ENCODE data around the gene MTOR.

DNA sequence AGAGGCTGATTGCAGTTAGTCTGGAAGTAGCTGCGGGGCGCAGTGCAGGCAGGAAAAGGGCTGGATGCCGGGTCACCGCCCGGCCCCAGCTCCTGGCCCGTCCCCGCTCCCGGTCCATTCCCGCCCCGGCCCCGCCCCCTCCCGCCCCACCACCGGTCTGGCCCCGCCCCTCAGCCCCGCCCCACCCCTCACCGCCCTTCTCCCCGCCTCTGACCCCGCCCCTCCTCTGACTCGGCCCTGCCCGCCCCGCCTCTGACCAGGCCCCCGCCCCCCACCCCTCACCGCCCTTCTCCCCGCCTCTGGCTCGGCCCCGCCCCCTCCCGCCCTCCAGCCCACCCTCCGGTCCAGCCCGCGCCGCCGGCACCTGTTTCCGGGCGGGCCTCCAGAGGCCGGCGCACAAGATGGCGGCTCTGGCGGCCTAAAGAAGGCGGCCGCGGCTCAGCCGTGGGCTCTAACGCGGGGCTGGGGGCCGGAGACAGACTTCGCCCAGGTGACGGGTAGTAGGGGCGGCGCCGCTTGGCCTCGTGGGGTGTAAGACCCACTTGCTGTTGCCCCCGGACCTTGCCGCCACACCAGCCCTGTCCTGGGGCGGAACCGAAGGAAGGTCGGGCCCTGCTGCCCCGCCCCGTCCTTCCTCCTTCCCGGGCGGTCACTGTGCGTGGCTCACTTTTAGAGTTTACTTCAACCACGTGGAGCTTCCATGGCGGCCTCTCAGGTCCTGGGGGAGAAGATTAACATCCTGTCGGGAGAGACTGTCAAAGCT lies 10.7 kb upstream of the MTOR start, which contains the start of gene UBIAD1:
- TF ChIP-seq, protein P1, sequence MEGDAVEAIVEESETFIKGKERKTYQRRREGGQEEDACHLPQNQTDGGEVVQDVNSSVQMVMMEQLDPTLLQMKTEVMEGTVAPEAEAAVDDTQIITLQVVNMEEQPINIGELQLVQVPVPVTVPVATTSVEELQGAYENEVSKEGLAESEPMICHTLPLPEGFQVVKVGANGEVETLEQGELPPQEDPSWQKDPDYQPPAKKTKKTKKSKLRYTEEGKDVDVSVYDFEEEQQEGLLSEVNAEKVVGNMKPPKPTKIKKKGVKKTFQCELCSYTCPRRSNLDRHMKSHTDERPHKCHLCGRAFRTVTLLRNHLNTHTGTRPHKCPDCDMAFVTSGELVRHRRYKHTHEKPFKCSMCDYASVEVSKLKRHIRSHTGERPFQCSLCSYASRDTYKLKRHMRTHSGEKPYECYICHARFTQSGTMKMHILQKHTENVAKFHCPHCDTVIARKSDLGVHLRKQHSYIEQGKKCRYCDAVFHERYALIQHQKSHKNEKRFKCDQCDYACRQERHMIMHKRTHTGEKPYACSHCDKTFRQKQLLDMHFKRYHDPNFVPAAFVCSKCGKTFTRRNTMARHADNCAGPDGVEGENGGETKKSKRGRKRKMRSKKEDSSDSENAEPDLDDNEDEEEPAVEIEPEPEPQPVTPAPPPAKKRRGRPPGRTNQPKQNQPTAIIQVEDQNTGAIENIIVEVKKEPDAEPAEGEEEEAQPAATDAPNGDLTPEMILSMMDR (IDR thresholded peaks at IDR 0.05): peak; percentile 3 to 33 (median 28)
- TF ChIP-seq POLR2A (IDR thresholded peaks at IDR 0.05): peak; percentile 66

Measured in right lobe of liver (tissue), 4 donors.